Measurements from ENCODE around the gene CHST12.
"Not testable (repeated sequence)": the region's sequence is repeated elsewhere in the genome, so short reads cannot be mapped to it uniquely, and the experiment has no call there.

Gene CHST12

GRCh38 chr7:2379161-2379560 is 24.2 kb upstream of the CHST12 start:
- no peak for DNase-seq

- no peak for DNase-seq
Measured at GRCh38 chr7:2379821-2380450, 23.5 kb upstream of the CHST12 start.

GRCh38 chr7:2380461-2380860 is 22.9 kb upstream of the CHST12 start:
- DNase-seq = no peak

- no peak for DNase-seq
Measured at GRCh38 chr7:2381227-2381626, 22.2 kb upstream of the CHST12 start.

- DNase-seq = no peak
Measured at GRCh38 chr7:2381881-2382509, 21.4 kb upstream of the CHST12 start.

GRCh38 chr7:2383543-2384274 is 19.7 kb upstream of the CHST12 start:
- DNase-seq = no peak

GRCh38 chr7:2384354-2385243 is 18.8 kb upstream of the CHST12 start:
- no peak for DNase-seq

- DNase-seq = not testable (repeated sequence)
Measured at GRCh38 chr7:2386122-2386521, 17.3 kb upstream of the CHST12 start.

- no peak for DNase-seq
Measured at GRCh38 chr7:2386964-2387669, 16.3 kb upstream of the CHST12 start.

GRCh38 chr7:2387897-2388636 is 15.3 kb upstream of the CHST12 start:
- DNase-seq = no peak

- DNase-seq = no peak
Measured at GRCh38 chr7:2388637-2388954, 14.8 kb upstream of the CHST12 start.

GRCh38 chr7:2390020-2390816 is 13.2 kb upstream of the CHST12 start:
- not testable (repeated sequence) for DNase-seq

GRCh38 chr7:2393706-2394105 is 9.7 kb upstream of the CHST12 start:
- no peak for DNase-seq

- no peak for DNase-seq
Measured at GRCh38 chr7:2394566-2395082, 8.8 kb upstream of the CHST12 start.

- DNase-seq = no peak
Measured at GRCh38 chr7:2398506-2398905, 4.9 kb upstream of the CHST12 start.

GRCh38 chr7:2399848-2400587 is 3.4 kb upstream of the CHST12 start:
- DNase-seq = no peak

- DNase-seq = no peak
Measured at GRCh38 chr7:2402687-2403013, 761 bp upstream of the CHST12 start.

- peak; percentile 41 for DNase-seq
Measured at GRCh38 chr7:2403718-2404648, 572 bp downstream of the CHST12 start.

GRCh38 chr7:2404714-2405119 is 1.3 kb downstream of the CHST12 start:
- DNase-seq = no peak
